Esophagus muscularis mucosa (tissue), 4 donors: ENCODE data around the gene FAM120AOS. TPM values are rescaled to one million over a fixed set of nuclear protein-coding genes. Genes with fewer than 3 reads are reported as not detected.

Experiments
- DNase-seq: peaks from one replicate; pipeline ENCODE4 v3.0.0-alpha.2; 2017; ENCODE audit errors: extremely low spot score
- H3K27ac ChIP-seq, 4 donors: fragments of 200-600 bp; sonication (generic); replicated peaks in 1 of 4; 1 replicate in 3 of 4; 2 replicates in 1 of 4; pipeline ENCODE4 v1.5.1; 2016 to 2019; ENCODE audit warnings: mild to moderate bottlenecking in 1 of 4
- H3K27me3 ChIP-seq, 4 donors: fragments of 200-600 bp; sonication (generic); one replicate each; pipeline versions ENCODE4 v1.5.1 to v1.6.0; 2016 to 2019
- H3K36me3 ChIP-seq, 4 donors: fragments of 200-600 bp; sonication (generic); one replicate each; pipeline ENCODE4 v1.5.1; 2016 to 2019
- H3K4me1 ChIP-seq, 4 donors: fragments of 200-600 bp; sonication (generic); one replicate each; pipeline ENCODE4 v1.5.1; 2016 to 2019
- H3K4me3 ChIP-seq, 4 donors: fragments of 200-600 bp; sonication (generic); 1 replicate in 2 of 4; 2 replicates in 2 of 4; pipeline ENCODE4 v1.5.1; 2016 to 2019; ENCODE audit warnings: mild to moderate bottlenecking in 4 of 4, moderate library complexity in 1 of 4
- H3K9me3 ChIP-seq, 4 donors: fragments of 200-600 bp; sonication (generic); 1 replicate in 3 of 4; 2 replicates in 1 of 4; pipeline ENCODE4 v1.5.1; 2016 to 2019
- CTCF ChIP-seq, 3 experiments: fragments of 200-600 bp in 2 of 3; fragments of 450-650 bp in 1 of 3; sonication (generic) in 2 of 3; IDR thresholded peaks; one replicate each; pipeline ENCODE4 v1.5.1; 2017 to 2019; ENCODE audit warnings: antibody characterized with exemption in 3 of 3, mild to moderate bottlenecking in 2 of 3, moderate library complexity in 1 of 3
- EP300 ChIP-seq: sonication (generic); formaldehyde crosslinking; IDR thresholded peaks from one replicate; pipeline ENCODE4 v1.6.1; 2017; ENCODE audit warnings: antibody characterized with exemption
- POLR2A ChIP-seq: fragments of 450-650 bp; IDR thresholded peaks from one replicate; pipeline ENCODE4 v1.6.1; 2017; ENCODE audit warnings: antibody characterized with exemption, moderate library complexity, mild to moderate bottlenecking, low read depth
- POLR2AphosphoS5 ChIP-seq, 2 donors: sonication (generic); formaldehyde crosslinking; IDR thresholded peaks; one replicate each; pipeline ENCODE4 v1.6.1; 2017; ENCODE audit warnings: antibody characterized with exemption in 2 of 2
- WGBS: methylation state at CpG from one replicate; pipeline ENCODE4 v1.1.5; 2018; 5-methylcytosine and 5-hydroxymethylcytosine counted together
- intact Hi-C: fragments of 100-400 bp; cut with DNase I; formaldehyde crosslinking; loops from one replicate; pipeline ENCODE4 v1.15.1; 2023
- total RNA-seq, 4 donors: library from RNA; depleted of rRNA; stranded (reverse); fragments of >200 nt; gene quantifications; one replicate each; pipeline versions ENCODE4 v1.1.0 to v1.2.1, GENCODE V29; 2016

FAM120AOS gene
- total RNA-seq, 4 donors from 2014 or later: 51.7 to 63.6 (median 55.3) TPM

GRCh38 chr9:93486268-93486667 is 32.9 kb upstream of the FAM120AOS start:
- intact Hi-C loops: no loop called here
- WGBS: 100% methylated on average over 1 of the region's 1 CpG

GRCh38 chr9:93483497-93483896 is 30.1 kb upstream of the FAM120AOS start:
- peaks cover 5 to 56% (median 16%) of the 10 kb centered on the region in 4 donors for H3K4me1 ChIP-seq
- TF ChIP-seq EP300 (no peak), CTCF (IDR thresholded peaks at IDR 0.05) (no peak), POLR2A (no peak), POLR2AphosphoS5 (IDR thresholded peaks at IDR 0.05) (no peak)
- intact Hi-C loops: no loop called here
- DNase-seq: no peak
- no peaks in the 10 kb centered on the region for H3K27me3 ChIP-seq
- H3K36me3 ChIP-seq: peaks cover 0 to 25% (median 12%) of the 10 kb centered on the region in 4 donors
- no peak overlapping the region for H3K27ac ChIP-seq
- H3K9me3 ChIP-seq: no peaks in the 10 kb centered on the region
- 89% methylated on average over 2 of the region's 2 CpGs for WGBS
- no peak overlapping the region for H3K4me3 ChIP-seq

More at GRCh38 chr9:93486268-93486667, 32.9 kb upstream of the FAM120AOS start:
- no peak for DNase-seq
- H3K9me3 ChIP-seq: no peaks in the 10 kb centered on the region
- H3K4me1 ChIP-seq: peaks cover 12 to 51% (median 19%) of the 10 kb centered on the region in 4 donors
- H3K36me3 ChIP-seq: peaks cover 0 to 28% (median 11%) of the 10 kb centered on the region in 4 donors
- no peak overlapping the region for H3K4me3 ChIP-seq
- TF ChIP-seq EP300 (no peak), CTCF (IDR thresholded peaks at IDR 0.05) (no peak), POLR2AphosphoS5 (IDR thresholded peaks at IDR 0.05) (no peak), POLR2A (no peak)
- no peak overlapping the region for H3K27ac ChIP-seq
- H3K27me3 ChIP-seq: no peaks in the 10 kb centered on the region

GRCh38 chr9:93480728-93481324 is 27.4 kb upstream of the FAM120AOS start:
- Histone ChIP-seq H3K4me3 (no peak overlapping the region), H3K36me3 (peaks cover 0 to 21% (median 8%) of the 10 kb centered on the region in 4 donors), H3K4me1 (peaks cover 5 to 57% (median 14%) of the 10 kb centered on the region in 4 donors), H3K27ac (no peak overlapping the region), H3K9me3 (no peaks in the 10 kb centered on the region), H3K27me3 (no peaks in the 10 kb centered on the region)
- intact Hi-C loops: no loop called here
- DNase-seq: peak; percentile 34
- TF ChIP-seq EP300 (no peak), POLR2A (no peak), POLR2AphosphoS5 (IDR thresholded peaks at IDR 0.05) (no peak), CTCF (IDR thresholded peaks at IDR 0.05) (no peak)
- WGBS: 94% methylated on average over 6 of the region's 7 CpGs

- no peak overlapping the region for H3K4me3 ChIP-seq
- H3K4me1 ChIP-seq: peaks cover 5 to 57% (median 19%) of the 10 kb centered on the region in 4 donors
- no peak for DNase-seq
- TF ChIP-seq POLR2AphosphoS5 (IDR thresholded peaks at IDR 0.05) (no peak), EP300 (no peak), CTCF (IDR thresholded peaks at IDR 0.05) (no peak), POLR2A (no peak)
- no peaks in the 10 kb centered on the region for H3K9me3 ChIP-seq
- no peak overlapping the region for H3K27ac ChIP-seq
- peaks cover 0 to 19% (median 6%) of the 10 kb centered on the region in 4 donors for H3K36me3 ChIP-seq
- H3K27me3 ChIP-seq: no peaks in the 10 kb centered on the region
- 93% methylated on average over 3 of the region's 4 CpGs for WGBS
- intact Hi-C loops: no loop called here
These were observed 26.9 kb upstream of the FAM120AOS start for GRCh38 chr9:93480262-93480661.
